ENCODE data around the gene NRG2.

Gene NRG2

GRCh38 chr5:139974661-139975060 lies 68.4 kb downstream of the NRG2 start:
- Histone ChIP-seq H3K79me2 (ENCODE audit: control insufficient read depth, low read length) (no peaks in the 10 kb centered on the region), H3K4me3 (ENCODE audit: low read length) (no peak overlapping the region), H3K4me1 (ENCODE audit: control insufficient read depth, low read length) (no peaks in the 10 kb centered on the region), H3F3A (ENCODE audit: control insufficient read depth, insufficient read depth) (no peaks in the 10 kb centered on the region), H3K9me3 (ENCODE audit: control insufficient read depth, insufficient read depth, low read length) (no peaks in the 10 kb centered on the region), H3K4me2 (ENCODE audit: low read length) (no peak overlapping the region), H3K9me2 (replicated peaks; ENCODE audit: control insufficient read depth, low read length) (no peaks in the 10 kb centered on the region), H3K27me3 (ENCODE audit: control insufficient read depth, low read length) (peaks cover 21% of the 10 kb centered on the region; the same call in 1 of the 2 replicates), H4K20me1 (ENCODE audit: control insufficient read depth, insufficient read depth, low read depth, low read length) (no peaks in the 10 kb centered on the region), H3K36me3 (ENCODE audit: control insufficient read depth, low read length) (no peaks in the 10 kb centered on the region), H3K27ac (ENCODE audit: low read depth, low read length) (no peak overlapping the region)
- TF ChIP-seq, protein P1, sequence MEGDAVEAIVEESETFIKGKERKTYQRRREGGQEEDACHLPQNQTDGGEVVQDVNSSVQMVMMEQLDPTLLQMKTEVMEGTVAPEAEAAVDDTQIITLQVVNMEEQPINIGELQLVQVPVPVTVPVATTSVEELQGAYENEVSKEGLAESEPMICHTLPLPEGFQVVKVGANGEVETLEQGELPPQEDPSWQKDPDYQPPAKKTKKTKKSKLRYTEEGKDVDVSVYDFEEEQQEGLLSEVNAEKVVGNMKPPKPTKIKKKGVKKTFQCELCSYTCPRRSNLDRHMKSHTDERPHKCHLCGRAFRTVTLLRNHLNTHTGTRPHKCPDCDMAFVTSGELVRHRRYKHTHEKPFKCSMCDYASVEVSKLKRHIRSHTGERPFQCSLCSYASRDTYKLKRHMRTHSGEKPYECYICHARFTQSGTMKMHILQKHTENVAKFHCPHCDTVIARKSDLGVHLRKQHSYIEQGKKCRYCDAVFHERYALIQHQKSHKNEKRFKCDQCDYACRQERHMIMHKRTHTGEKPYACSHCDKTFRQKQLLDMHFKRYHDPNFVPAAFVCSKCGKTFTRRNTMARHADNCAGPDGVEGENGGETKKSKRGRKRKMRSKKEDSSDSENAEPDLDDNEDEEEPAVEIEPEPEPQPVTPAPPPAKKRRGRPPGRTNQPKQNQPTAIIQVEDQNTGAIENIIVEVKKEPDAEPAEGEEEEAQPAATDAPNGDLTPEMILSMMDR (IDR thresholded peaks at IDR 0.05; ENCODE audit: low read depth, low read length, poor library complexity, severe bottlenecking) = no peak

DNA sequence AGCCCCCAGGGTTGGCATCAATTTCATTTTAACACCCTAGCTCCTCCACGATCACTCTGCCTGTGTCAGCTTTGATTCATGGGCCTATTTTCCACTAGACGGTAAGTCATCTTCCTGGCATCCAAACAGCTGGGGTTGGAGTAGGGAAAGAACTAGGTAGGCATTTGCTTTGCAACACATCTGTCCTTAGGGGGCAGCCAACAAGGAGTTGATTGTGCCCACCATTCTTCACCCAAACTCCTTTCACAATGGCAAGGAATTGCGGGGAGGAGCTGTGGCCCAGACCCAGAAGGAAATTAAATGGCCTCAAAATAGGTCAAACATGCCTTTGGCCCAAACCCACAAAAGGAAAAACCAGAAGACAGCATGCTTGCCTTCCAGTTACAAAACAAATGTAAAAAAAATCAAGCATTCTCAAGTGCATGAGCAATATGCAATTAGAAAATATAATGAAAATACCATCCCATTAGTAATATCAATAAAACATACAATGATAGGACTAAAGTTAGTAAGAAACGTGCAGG lies 71.8 kb downstream of the NRG2 start:
- H3K4me3 ChIP-seq (ENCODE audit: low read length) = no peak overlapping the region
- H3K27me3 ChIP-seq (ENCODE audit: control insufficient read depth, low read length) = peaks cover 21% of the 10 kb centered on the region; the same call in 1 of the 2 replicates
- TF ChIP-seq EZH2phosphoT487 (IDR thresholded peaks at IDR 0.05; ENCODE audit: borderline replicate concordance, low read length) = no peak
- TF ChIP-seq, protein P1 (IDR thresholded peaks at IDR 0.05; ENCODE audit: low read depth, low read length, poor library complexity, severe bottlenecking) = no peak
- H4K20me1 ChIP-seq (ENCODE audit: control insufficient read depth, insufficient read depth, low read depth, low read length) = no peaks in the 10 kb centered on the region
- H3K4me2 ChIP-seq (ENCODE audit: low read length) = no peak overlapping the region
- no peaks in the 10 kb centered on the region for H3K79me2 ChIP-seq (ENCODE audit: control insufficient read depth, low read length)
- H3K27ac ChIP-seq (ENCODE audit: low read depth, low read length) = no peak overlapping the region
- H3K9me3 ChIP-seq (ENCODE audit: control insufficient read depth, insufficient read depth, low read length) = no peaks in the 10 kb centered on the region
- H3K36me3 ChIP-seq (ENCODE audit: control insufficient read depth, low read length) = no peaks in the 10 kb centered on the region
- no peaks in the 10 kb centered on the region for H3K4me1 ChIP-seq (ENCODE audit: control insufficient read depth, low read length)
- H3F3A ChIP-seq (ENCODE audit: control insufficient read depth, insufficient read depth) = no peaks in the 10 kb centered on the region
- no peaks in the 10 kb centered on the region for H3K9me2 ChIP-seq (replicated peaks; ENCODE audit: control insufficient read depth, low read length)

- no peaks in the 10 kb centered on the region for H3F3A ChIP-seq (ENCODE audit: control insufficient read depth, insufficient read depth)
- peaks cover 19% of the 10 kb centered on the region; the same call in 1 of the 2 replicates for H3K27me3 ChIP-seq (ENCODE audit: control insufficient read depth, low read length)
- no peaks in the 10 kb centered on the region for H3K79me2 ChIP-seq (ENCODE audit: control insufficient read depth, low read length)
- H3K4me1 ChIP-seq (ENCODE audit: control insufficient read depth, low read length) = no peaks in the 10 kb centered on the region
- no peaks in the 10 kb centered on the region for H3K36me3 ChIP-seq (ENCODE audit: control insufficient read depth, low read length)
- TF ChIP-seq, protein P1 (IDR thresholded peaks at IDR 0.05; ENCODE audit: low read depth, low read length, poor library complexity, severe bottlenecking) = no peak
- H3K9me2 ChIP-seq (replicated peaks; ENCODE audit: control insufficient read depth, low read length) = no peaks in the 10 kb centered on the region
- no peak overlapping the region for H3K4me2 ChIP-seq (ENCODE audit: low read length)
- no peaks in the 10 kb centered on the region for H4K20me1 ChIP-seq (ENCODE audit: control insufficient read depth, insufficient read depth, low read depth, low read length)
- H3K9me3 ChIP-seq (ENCODE audit: control insufficient read depth, insufficient read depth, low read length) = no peaks in the 10 kb centered on the region
- H3K27ac ChIP-seq (ENCODE audit: low read depth, low read length) = no peak overlapping the region
- H3K4me3 ChIP-seq (ENCODE audit: low read length) = no peak overlapping the region
These were observed 73.8 kb downstream of the NRG2 start for GRCh38 chr5:139969318-139969717.
